Thyroid gland (tissue), 4 donors: Measurements from ENCODE around the gene TP53I13. TPM values are rescaled to one million over a fixed set of nuclear protein-coding genes. Genes with fewer than 3 reads are reported as not detected.

Source experiments
- DNase-seq, 2 donors: peaks; one replicate each; pipeline ENCODE4 v3.0.0-alpha.2; 2019
- H3K27ac ChIP-seq, 3 donors: fragments of 200-600 bp; sonication (generic); 1 replicate in 2 of 3; 2 replicates in 1 of 3; pipeline ENCODE4 v1.5.1; 2016 to 2019; ENCODE audit warnings: mild to moderate bottlenecking in 1 of 3, moderate library complexity in 1 of 3
- H3K27me3 ChIP-seq: fragments of 200-600 bp; sonication (generic); one replicate; pipeline ENCODE4 v1.5.1; 2019
- H3K36me3 ChIP-seq, 2 donors: fragments of 200-600 bp; sonication (generic); one replicate each; pipeline ENCODE4 v1.5.1; 2016 to 2019
- H3K4me1 ChIP-seq, 2 donors: fragments of 200-600 bp; sonication (generic); one replicate each; pipeline ENCODE4 v1.5.1; 2017 to 2019
- H3K4me3 ChIP-seq, 3 donors: fragments of 200-600 bp; sonication (generic); replicated peaks in 1 of 3; 1 replicate in 2 of 3; 2 replicates in 1 of 3; pipeline ENCODE4 v1.5.1; 2016; ENCODE audit warnings: mild to moderate bottlenecking in 1 of 3
- H3K9me3 ChIP-seq: fragments of 200-600 bp; sonication (generic); one replicate; pipeline ENCODE4 v1.5.1; 2017
- POLR2A ChIP-seq, 2 donors: fragments of 450-650 bp; IDR thresholded peaks; one replicate each; pipeline ENCODE4 v1.6.1; 2017; ENCODE audit warnings: antibody characterized with exemption in 2 of 2, mild to moderate bottlenecking in 2 of 2, moderate library complexity in 1 of 2
- WGBS, 2 donors: methylation state at CpG; one replicate each; pipeline ENCODE4 v1.1.5; 2017; 5-methylcytosine and 5-hydroxymethylcytosine counted together
- intact Hi-C: fragments of 100-400 bp; cut with DNase I; formaldehyde crosslinking; loops from one replicate; pipeline ENCODE4 v1.15.1; 2023
- total RNA-seq, 4 donors: library from RNA; depleted of rRNA; stranded (reverse); fragments of >200 nt; gene quantifications; one replicate each; pipeline ENCODE4 v1.2.3, GENCODE V29; 2016
- TF ChIP-seq, protein P1 (sequence below), 6 experiments: fragments of 200-600 bp in 3 of 6; fragments of 450-650 bp in 3 of 6; sonication (generic) in 3 of 6; IDR thresholded peaks; one replicate each; pipeline ENCODE4 v1.5.1; 2016 to 2019; ENCODE audit warnings: antibody characterized with exemption in 6 of 6, mild to moderate bottlenecking in 2 of 6, inconsistent platforms in 1 of 6, moderate library complexity in 1 of 6

TP53I13 gene, protein sequence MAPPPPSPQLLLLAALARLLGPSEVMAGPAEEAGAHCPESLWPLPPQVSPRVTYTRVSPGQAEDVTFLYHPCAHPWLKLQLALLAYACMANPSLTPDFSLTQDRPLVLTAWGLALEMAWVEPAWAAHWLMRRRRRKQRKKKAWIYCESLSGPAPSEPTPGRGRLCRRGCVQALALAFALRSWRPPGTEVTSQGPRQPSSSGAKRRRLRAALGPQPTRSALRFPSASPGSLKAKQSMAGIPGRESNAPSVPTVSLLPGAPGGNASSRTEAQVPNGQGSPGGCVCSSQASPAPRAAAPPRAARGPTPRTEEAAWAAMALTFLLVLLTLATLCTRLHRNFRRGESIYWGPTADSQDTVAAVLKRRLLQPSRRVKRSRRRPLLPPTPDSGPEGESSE
- total RNA-seq, result 10 to 100 TPM; 54.7 to 79.0 (median 57.4) TPM

DNA sequence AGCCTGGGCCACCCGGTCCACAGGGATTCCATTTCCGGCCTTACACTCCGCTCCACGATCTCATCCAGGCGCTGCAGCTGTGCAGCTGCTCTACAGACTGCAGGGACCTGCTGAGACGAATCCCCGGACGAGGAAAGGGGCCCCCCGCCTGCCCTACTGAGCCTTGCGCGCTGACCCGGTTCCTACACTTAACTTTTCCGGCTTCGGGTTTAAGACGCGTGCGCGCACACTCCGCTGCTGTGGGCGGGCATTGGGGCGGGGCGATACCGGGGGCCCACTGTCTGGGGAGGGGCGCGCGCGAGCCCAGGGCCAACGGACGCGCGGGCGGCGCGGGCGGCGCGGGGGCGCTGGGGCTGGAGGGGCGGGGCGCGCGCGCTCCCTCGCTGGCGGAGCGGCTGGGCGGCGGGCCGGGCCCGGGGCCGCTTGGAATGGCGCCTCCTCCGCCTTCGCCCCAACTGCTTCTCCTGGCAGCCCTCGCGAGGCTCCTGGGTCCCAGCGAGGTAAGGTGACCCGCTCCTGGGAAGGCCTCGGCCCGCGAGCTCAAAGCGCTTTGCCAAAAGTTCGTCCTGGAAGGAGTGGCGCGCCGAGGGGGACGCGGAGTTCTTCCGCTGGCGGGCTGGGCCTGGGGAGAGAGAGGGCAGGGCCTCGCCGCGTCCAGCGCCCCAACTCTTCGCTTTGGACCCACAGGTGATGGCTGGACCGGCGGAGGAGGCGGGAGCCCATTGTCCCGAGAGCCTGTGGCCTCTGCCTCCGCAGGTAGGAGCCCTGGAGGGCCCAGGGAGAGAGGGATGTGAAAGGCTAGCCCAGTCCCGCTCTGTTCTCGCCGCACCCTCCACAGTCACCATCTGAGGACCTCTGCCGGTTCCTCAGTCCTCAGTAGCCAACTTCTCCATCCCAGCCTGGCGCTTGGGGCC is at the start of gene TP53I13:
Gene TP53I13 (plus strand): TSS at position 371 of the 914 bp plus-strand sequence. CDS start 58 bp downstream, at position 429.
- DNase-seq, result peak; percentile 92 to 93
- 4 to 7% methylated on average over 15 to 18 of the region's 85 CpGs for WGBS, 2 donors
- H3K9me3 ChIP-seq, result no peaks in the 10 kb centered on the region
- TF ChIP-seq, protein P1, sequence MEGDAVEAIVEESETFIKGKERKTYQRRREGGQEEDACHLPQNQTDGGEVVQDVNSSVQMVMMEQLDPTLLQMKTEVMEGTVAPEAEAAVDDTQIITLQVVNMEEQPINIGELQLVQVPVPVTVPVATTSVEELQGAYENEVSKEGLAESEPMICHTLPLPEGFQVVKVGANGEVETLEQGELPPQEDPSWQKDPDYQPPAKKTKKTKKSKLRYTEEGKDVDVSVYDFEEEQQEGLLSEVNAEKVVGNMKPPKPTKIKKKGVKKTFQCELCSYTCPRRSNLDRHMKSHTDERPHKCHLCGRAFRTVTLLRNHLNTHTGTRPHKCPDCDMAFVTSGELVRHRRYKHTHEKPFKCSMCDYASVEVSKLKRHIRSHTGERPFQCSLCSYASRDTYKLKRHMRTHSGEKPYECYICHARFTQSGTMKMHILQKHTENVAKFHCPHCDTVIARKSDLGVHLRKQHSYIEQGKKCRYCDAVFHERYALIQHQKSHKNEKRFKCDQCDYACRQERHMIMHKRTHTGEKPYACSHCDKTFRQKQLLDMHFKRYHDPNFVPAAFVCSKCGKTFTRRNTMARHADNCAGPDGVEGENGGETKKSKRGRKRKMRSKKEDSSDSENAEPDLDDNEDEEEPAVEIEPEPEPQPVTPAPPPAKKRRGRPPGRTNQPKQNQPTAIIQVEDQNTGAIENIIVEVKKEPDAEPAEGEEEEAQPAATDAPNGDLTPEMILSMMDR (IDR thresholded peaks at IDR 0.05), result no peak
- TF ChIP-seq POLR2A (IDR thresholded peaks at IDR 0.05), result peak in 1 of 2 donors; percentile 86
- no peaks in the 10 kb centered on the region for H3K27me3 ChIP-seq
- intact Hi-C loops, result loop anchor here (10.0 kb wide), 1 partner anchor 184 kb away; no protein-coding TSS in a partner anchor
- peak within 1 kb of the TSS; percentile 85 to 96 (median 88) for H3K27ac ChIP-seq
- H3K4me1 ChIP-seq, result peaks cover 18 to 48% of the 10 kb centered on the region in 2 donors
- H3K4me3 ChIP-seq, result peak within 1 kb of the TSS; percentile 21 to 64 (median 42)
- no peaks in the 10 kb centered on the region for H3K36me3 ChIP-seq

DNA sequence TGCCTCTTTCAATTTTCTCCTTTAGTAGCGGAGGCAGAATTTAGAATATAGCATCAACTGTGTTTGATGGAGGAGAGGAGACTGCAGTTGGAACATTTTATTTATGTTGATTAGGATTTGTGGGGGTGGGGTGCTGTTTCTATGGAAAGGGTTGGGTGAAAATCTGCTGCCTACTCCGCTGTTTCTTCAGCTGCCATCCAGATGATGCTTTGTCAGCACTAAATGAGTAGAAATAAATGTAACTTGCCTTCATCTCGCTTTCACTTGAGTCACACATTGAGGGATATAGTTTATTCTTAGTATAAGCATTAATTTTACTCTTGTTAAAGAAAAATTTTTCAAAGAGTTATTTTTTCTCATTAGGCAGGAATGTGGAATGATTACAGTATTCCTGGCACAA is 43.8 kb upstream of the TP53I13 start:
- no peaks in the 10 kb centered on the region for H3K9me3 ChIP-seq
- H3K4me1 ChIP-seq, result no peaks in the 10 kb centered on the region
- no peak overlapping the region for H3K4me3 ChIP-seq
- intact Hi-C loops, result no loop called here
- H3K36me3 ChIP-seq, result peaks cover 0 to 11% of the 10 kb centered on the region in 2 donors
- no peaks in the 10 kb centered on the region for H3K27me3 ChIP-seq
- TF ChIP-seq, protein P1 (IDR thresholded peaks at IDR 0.05), result no peak
- no peak overlapping the region for H3K27ac ChIP-seq
- no peak for DNase-seq
- WGBS, 2 donors, result 97 to 99% methylated on average over 3 of the region's 3 CpGs

DNA sequence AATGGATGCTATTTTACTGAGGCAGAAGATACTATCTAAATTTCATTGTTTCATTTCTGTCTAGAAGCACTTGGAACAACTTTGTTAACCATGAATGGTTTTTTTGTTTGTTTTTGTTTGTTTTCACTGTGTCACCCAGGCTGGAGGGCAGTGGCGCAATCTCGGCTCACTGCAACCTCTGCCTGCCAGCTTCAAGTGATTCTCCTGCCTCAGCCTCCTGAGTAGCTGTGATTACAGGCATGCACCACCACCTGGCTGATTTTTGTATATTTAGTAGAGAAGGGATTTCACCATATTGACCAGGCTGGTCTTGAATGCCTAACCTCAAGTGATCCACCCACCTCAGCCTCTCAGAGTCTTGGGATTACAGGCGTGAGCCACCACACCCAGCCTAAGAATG is 42.2 kb upstream of the TP53I13 start:
- intact Hi-C loops, result no loop called here
- Histone ChIP-seq H3K4me3 (no peak overlapping the region), H3K9me3 (no peaks in the 10 kb centered on the region), H3K27me3 (no peaks in the 10 kb centered on the region), H3K36me3 (peaks cover 3 to 15% of the 10 kb centered on the region in 2 donors), H3K4me1 (no peaks in the 10 kb centered on the region), H3K27ac (no peak overlapping the region)
- TF ChIP-seq, protein P1 (IDR thresholded peaks at IDR 0.05), result no peak
- no peak for TF ChIP-seq POLR2A (IDR thresholded peaks at IDR 0.05)
- DNase-seq, result no peak
- 92 to 93% methylated on average over 3 of the region's 3 CpGs for WGBS, 2 donors

DNA sequence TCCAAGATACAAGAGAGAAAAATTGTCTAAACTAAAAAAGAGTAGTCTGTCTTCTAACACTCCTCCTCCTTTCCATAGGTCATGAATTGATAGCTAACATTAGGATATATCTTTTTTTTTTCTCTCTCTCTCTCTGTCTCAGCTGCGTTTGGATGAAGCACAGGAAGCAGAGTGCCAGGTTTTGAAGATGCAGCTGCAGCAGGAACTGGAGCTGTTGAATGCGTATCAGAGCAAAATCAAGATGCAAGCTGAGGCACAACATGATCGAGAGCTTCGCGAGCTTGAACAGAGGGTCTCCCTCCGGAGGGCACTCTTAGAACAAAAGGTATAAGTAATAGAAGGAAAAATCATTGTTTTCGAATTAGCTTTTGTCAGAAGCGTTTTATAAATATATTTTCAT is 34.5 kb upstream of the TP53I13 start:
- no peak overlapping the region for H3K27ac ChIP-seq
- 93 to 95% methylated on average over 8 of the region's 8 CpGs for WGBS, 2 donors
- peaks cover 11 to 29% of the 10 kb centered on the region in 2 donors for H3K36me3 ChIP-seq

More for the DNA sequence above, 34.5 kb upstream of the TP53I13 start:
- Histone ChIP-seq H3K27me3 (no peaks in the 10 kb centered on the region), H3K4me1 (no peaks in the 10 kb centered on the region), H3K9me3 (no peaks in the 10 kb centered on the region), H3K4me3 (no peak overlapping the region)
- DNase-seq, result no peak
- TF ChIP-seq, protein P1 (IDR thresholded peaks at IDR 0.05), result no peak
- TF ChIP-seq POLR2A (IDR thresholded peaks at IDR 0.05), result no peak
- intact Hi-C loops, result no loop called here
